ENCODE data around the gene FAM118B. TPM values are rescaled to one million over a fixed set of nuclear protein-coding genes. Genes with fewer than 3 reads are reported as not detected.

The FAM118B gene
- total RNA-seq, 1 donor, result 30.4 TPM

DNA sequence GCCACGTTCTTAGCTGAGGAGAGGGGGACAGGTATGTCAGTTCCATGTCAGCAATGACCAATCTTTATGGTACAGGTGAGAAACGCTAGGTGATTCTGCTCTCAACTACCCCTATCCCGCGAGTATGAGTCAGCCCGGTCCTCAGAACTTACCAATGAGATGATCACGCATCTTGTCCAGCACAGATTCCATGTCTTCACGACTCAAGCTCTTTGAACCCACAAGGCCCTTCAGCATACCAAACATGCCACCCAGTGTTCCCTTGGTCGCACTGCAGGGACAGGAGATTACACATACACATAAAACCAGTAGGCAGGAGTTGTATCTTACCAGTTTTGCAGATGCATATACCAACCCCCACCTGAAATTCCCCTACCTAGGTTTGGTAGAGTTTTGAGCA is 54.2 kb downstream of the FAM118B start:
- no peaks in the 10 kb centered on the region for H4K20me1 ChIP-seq (ENCODE audit: insufficient read depth, low read length)
- H3K36me3 ChIP-seq (ENCODE audit: insufficient read depth, low read length), result peaks cover 66% of the 10 kb centered on the region
- H3K27ac ChIP-seq (ENCODE audit: low read depth, low read length), result no peak overlapping the region
- no peak for DNase-seq (ENCODE audit: insufficient read length, low spot score, missing footprints)
- no peaks in the 10 kb centered on the region for H3K27me3 ChIP-seq (ENCODE audit: insufficient read depth, low read length)
- H3K4me1 ChIP-seq (ENCODE audit: insufficient read depth, low read length), result peaks cover 16% of the 10 kb centered on the region
- no peaks in the 10 kb centered on the region for H3K9me3 ChIP-seq (ENCODE audit: low read depth, low read length)
- TF ChIP-seq, protein P1, sequence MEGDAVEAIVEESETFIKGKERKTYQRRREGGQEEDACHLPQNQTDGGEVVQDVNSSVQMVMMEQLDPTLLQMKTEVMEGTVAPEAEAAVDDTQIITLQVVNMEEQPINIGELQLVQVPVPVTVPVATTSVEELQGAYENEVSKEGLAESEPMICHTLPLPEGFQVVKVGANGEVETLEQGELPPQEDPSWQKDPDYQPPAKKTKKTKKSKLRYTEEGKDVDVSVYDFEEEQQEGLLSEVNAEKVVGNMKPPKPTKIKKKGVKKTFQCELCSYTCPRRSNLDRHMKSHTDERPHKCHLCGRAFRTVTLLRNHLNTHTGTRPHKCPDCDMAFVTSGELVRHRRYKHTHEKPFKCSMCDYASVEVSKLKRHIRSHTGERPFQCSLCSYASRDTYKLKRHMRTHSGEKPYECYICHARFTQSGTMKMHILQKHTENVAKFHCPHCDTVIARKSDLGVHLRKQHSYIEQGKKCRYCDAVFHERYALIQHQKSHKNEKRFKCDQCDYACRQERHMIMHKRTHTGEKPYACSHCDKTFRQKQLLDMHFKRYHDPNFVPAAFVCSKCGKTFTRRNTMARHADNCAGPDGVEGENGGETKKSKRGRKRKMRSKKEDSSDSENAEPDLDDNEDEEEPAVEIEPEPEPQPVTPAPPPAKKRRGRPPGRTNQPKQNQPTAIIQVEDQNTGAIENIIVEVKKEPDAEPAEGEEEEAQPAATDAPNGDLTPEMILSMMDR (IDR thresholded peaks at IDR 0.05; ENCODE audit: extremely low read depth, low read depth, low read length), result peak; percentile 32
- no peak overlapping the region for H2AFZ ChIP-seq (ENCODE audit: low read length)
- peaks cover 46% of the 10 kb centered on the region for H3K79me2 ChIP-seq (ENCODE audit: insufficient read depth, low read length)
- H3K4me2 ChIP-seq (ENCODE audit: insufficient read depth, low read length), result no peak overlapping the region
- H3K4me3 ChIP-seq (ENCODE audit: insufficient read depth, low read length), result no peak overlapping the region

DNA sequence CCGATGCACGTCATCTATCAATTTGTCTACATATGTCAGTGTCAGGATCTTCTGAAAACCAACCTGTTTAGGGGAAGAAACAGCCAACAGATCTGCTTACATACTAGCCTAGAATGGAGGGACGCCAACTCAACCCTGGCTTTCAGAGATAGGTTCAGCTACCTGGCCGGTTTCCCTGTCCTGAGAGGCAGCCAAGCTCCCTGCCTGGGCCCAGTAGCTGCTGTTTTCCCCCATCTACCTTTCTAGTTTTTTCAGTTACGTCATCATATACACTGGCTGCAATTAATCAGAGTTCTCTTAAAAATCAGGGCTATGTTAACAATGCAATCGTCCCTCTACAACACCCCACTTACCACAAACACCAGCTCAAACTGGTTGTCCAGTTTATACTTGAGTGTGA is 56.1 kb downstream of the FAM118B start:
- peak overlapping the region; percentile 85 for H3K27ac ChIP-seq (ENCODE audit: low read depth, low read length)
- H3K9me3 ChIP-seq (ENCODE audit: low read depth, low read length), result no peaks in the 10 kb centered on the region
- H3K36me3 ChIP-seq (ENCODE audit: insufficient read depth, low read length), result peaks cover 48% of the 10 kb centered on the region
- H3K4me3 ChIP-seq (ENCODE audit: insufficient read depth, low read length), result peak overlapping the region; percentile 86
- peak overlapping the region; percentile 94 for H3K4me2 ChIP-seq (ENCODE audit: insufficient read depth, low read length)
- peaks cover 16% of the 10 kb centered on the region for H3K4me1 ChIP-seq (ENCODE audit: insufficient read depth, low read length)
- H4K20me1 ChIP-seq (ENCODE audit: insufficient read depth, low read length), result no peaks in the 10 kb centered on the region
- H3K79me2 ChIP-seq (ENCODE audit: insufficient read depth, low read length), result peaks cover 48% of the 10 kb centered on the region
- no peak for DNase-seq (ENCODE audit: insufficient read length, low spot score, missing footprints)
- no peak overlapping the region for H2AFZ ChIP-seq (ENCODE audit: low read length)
- no peaks in the 10 kb centered on the region for H3K27me3 ChIP-seq (ENCODE audit: insufficient read depth, low read length)
- TF ChIP-seq, protein P1 (IDR thresholded peaks at IDR 0.05; ENCODE audit: extremely low read depth, low read depth, low read length), result no peak

DNA sequence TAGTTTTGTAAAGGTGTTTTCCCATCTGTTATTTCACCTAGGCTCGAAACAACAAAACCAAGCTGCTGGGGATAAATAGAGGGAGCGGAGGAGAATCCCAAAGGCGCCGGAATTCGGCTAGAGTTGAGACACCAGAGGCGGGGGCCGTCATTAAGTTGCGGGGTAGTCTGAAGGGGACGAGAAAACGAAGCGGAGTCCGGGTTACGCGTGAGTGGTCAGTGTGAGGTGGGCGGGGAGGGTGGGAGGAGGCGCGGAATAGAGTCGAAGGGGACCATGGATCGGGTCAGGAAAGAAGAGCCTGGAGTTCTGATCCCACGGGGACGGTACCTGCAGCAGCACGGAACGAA is 56.8 kb downstream of the FAM118B start:
- Histone ChIP-seq H3K36me3 (ENCODE audit: insufficient read depth, low read length) (peaks cover 44% of the 10 kb centered on the region), H3K9me3 (ENCODE audit: low read depth, low read length) (no peaks in the 10 kb centered on the region), H3K27me3 (ENCODE audit: insufficient read depth, low read length) (no peaks in the 10 kb centered on the region), H2AFZ (ENCODE audit: low read length) (peak overlapping the region; percentile 81), H3K4me3 (ENCODE audit: insufficient read depth, low read length) (peak overlapping the region; percentile 86), H3K27ac (ENCODE audit: low read depth, low read length) (peak overlapping the region; percentile 85), H3K4me1 (ENCODE audit: insufficient read depth, low read length) (peaks cover 16% of the 10 kb centered on the region), H3K79me2 (ENCODE audit: insufficient read depth, low read length) (peaks cover 48% of the 10 kb centered on the region), H3K4me2 (ENCODE audit: insufficient read depth, low read length) (peak overlapping the region; percentile 94), H4K20me1 (ENCODE audit: insufficient read depth, low read length) (no peaks in the 10 kb centered on the region)
- peak; percentile 93 for DNase-seq (ENCODE audit: insufficient read length, low spot score, missing footprints)
- TF ChIP-seq, protein P1 (IDR thresholded peaks at IDR 0.05; ENCODE audit: extremely low read depth, low read depth, low read length), result no peak

DNA sequence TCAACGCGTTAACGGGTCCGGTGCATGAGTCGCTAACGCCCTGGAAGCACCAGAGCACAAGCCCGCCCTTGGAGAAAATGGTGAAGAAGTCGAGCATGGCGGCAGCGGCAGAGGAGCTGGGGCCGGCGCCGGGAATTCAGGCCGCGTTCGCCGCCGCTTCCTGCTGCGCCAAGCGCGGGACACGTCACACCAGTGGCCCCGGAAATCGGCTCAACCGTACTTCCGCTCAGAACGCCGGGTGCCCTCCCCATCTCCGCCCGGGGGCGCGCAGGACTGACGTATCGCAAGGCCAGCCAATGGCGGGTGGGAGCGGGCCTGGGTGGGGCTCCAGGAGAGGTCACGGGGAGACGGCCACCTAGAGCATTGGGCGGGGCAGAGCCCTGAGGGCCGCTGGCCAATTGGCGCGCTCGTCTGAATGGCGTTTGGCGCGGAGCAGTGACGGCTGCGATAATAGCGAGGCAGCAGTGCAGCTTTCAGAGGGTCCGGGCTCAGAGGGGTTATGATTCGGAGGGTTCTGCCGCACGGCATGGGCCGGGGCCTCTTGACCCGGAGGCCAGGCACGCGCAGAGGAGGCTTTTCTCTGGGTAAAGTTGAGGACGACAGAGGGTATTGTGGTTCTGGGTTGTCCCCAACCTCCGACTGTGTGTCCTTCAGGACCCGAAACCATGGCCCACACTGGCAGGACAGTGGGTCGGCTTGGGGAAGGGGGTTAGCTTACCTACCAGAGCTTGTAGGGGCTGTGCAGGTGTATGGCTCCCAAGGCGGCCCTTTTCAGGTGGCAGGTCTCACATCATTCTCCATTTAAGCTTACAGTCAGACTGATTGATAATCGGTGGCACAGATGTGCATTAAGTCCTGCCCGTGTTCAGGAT is 57.4 kb downstream of the FAM118B start, which contains the start of the genes FOXRED1 and SRPRA:
Gene FOXRED1 (plus strand): TSS at position 447 of the 872 bp plus-strand sequence. CDS start 53 bp downstream, at position 500.
Gene SRPRA (minus strand): TSS at position 188 of the 872 bp plus-strand sequence. CDS start 91 bp downstream, at position 97.
- H3K9me3 ChIP-seq (ENCODE audit: low read depth, low read length), result no peaks in the 10 kb centered on the region
- no peaks in the 10 kb centered on the region for H3K27me3 ChIP-seq (ENCODE audit: insufficient read depth, low read length)
- H3K4me1 ChIP-seq (ENCODE audit: insufficient read depth, low read length), result peaks cover 16% of the 10 kb centered on the region
- H3K27ac ChIP-seq (ENCODE audit: low read depth, low read length), result peak within 1 kb of the TSS; percentile 92
- peaks cover 44% of the 10 kb centered on the region for H3K36me3 ChIP-seq (ENCODE audit: insufficient read depth, low read length)
- DNase-seq (ENCODE audit: insufficient read length, low spot score, missing footprints), result peak; percentile 100
- H3K4me3 ChIP-seq (ENCODE audit: insufficient read depth, low read length), result peak within 1 kb of the TSS; percentile 86
- H3K79me2 ChIP-seq (ENCODE audit: insufficient read depth, low read length), result peaks cover 48% of the 10 kb centered on the region
- no peaks in the 10 kb centered on the region for H4K20me1 ChIP-seq (ENCODE audit: insufficient read depth, low read length)
- H3K4me2 ChIP-seq (ENCODE audit: insufficient read depth, low read length), result peak within 1 kb of the TSS; percentile 99
- H2AFZ ChIP-seq (ENCODE audit: low read length), result peak within 1 kb of the TSS; percentile 94
- TF ChIP-seq, protein P1 (IDR thresholded peaks at IDR 0.05; ENCODE audit: extremely low read depth, low read depth, low read length), result no peak
